Mucosa of stomach (tissue), 1 donor: ENCODE results near the gene CACNB2.

Experiments
- H3K27me3 ChIP-seq: one replicate; pipeline ENCODE4 v1.7.0; 2013; ENCODE audit warnings: mild to moderate bottlenecking, low read length; ENCODE audit not compliant: control insufficient read depth, insufficient read depth
- H3K36me3 ChIP-seq: one replicate; pipeline ENCODE4 v1.7.0; 2013; ENCODE audit warnings: low read length; ENCODE audit not compliant: control insufficient read depth, insufficient read depth
- H3K4me1 ChIP-seq: one replicate; pipeline ENCODE4 v1.7.0; 2013; ENCODE audit warnings: mild to moderate bottlenecking, low read length; ENCODE audit not compliant: control insufficient read depth, insufficient read depth
- H3K4me3 ChIP-seq: one replicate; pipeline ENCODE4 v1.7.0; 2013; ENCODE audit warnings: low read length
- H3K9ac ChIP-seq: one replicate; pipeline ENCODE4 v1.7.0; 2013; ENCODE audit warnings: mild to moderate bottlenecking, low read length, moderate library complexity
- H3K9me3 ChIP-seq: one replicate; pipeline ENCODE4 v1.7.0; 2013; ENCODE audit warnings: mild to moderate bottlenecking, low read length, moderate library complexity; ENCODE audit not compliant: control insufficient read depth
- donor health status: Pancreatic carcinoma.

The CACNB2 gene

GRCh38 chr10:18532881-18533535 lies 392.8 kb downstream of the CACNB2 start:
- no peak overlapping the region for H3K4me3 ChIP-seq
- no peaks in the 10 kb centered on the region for H3K4me1 ChIP-seq
- no peaks in the 10 kb centered on the region for H3K9me3 ChIP-seq
- H3K27me3 ChIP-seq: no peaks in the 10 kb centered on the region
- no peaks in the 10 kb centered on the region for H3K36me3 ChIP-seq
- H3K9ac ChIP-seq: no peak overlapping the region

- Histone ChIP-seq H3K36me3 (no peaks in the 10 kb centered on the region), H3K9me3 (no peaks in the 10 kb centered on the region), H3K4me1 (no peaks in the 10 kb centered on the region), H3K9ac (no peak overlapping the region), H3K4me3 (no peak overlapping the region), H3K27me3 (no peaks in the 10 kb centered on the region)
These were observed 393.7 kb downstream of the CACNB2 start for GRCh38 chr10:18533896-18534295.

- no peak overlapping the region for H3K4me3 ChIP-seq
- H3K9ac ChIP-seq: no peak overlapping the region
- H3K36me3 ChIP-seq: no peaks in the 10 kb centered on the region
- no peaks in the 10 kb centered on the region for H3K4me1 ChIP-seq
- no peaks in the 10 kb centered on the region for H3K9me3 ChIP-seq
- no peaks in the 10 kb centered on the region for H3K27me3 ChIP-seq
These were observed 399.1 kb downstream of the CACNB2 start for GRCh38 chr10:18539335-18539734.

- no peaks in the 10 kb centered on the region for H3K36me3 ChIP-seq
- H3K27me3 ChIP-seq: no peaks in the 10 kb centered on the region
- H3K4me3 ChIP-seq: no peak overlapping the region
- H3K4me1 ChIP-seq: no peaks in the 10 kb centered on the region
- H3K9ac ChIP-seq: no peak overlapping the region
- no peaks in the 10 kb centered on the region for H3K9me3 ChIP-seq
These were observed 400.0 kb downstream of the CACNB2 start for GRCh38 chr10:18540195-18540594.

GRCh38 chr10:18542832-18543231 lies 402.6 kb downstream of the CACNB2 start:
- Histone ChIP-seq H3K9ac (no peak overlapping the region), H3K27me3 (no peaks in the 10 kb centered on the region), H3K4me1 (no peaks in the 10 kb centered on the region), H3K9me3 (no peaks in the 10 kb centered on the region), H3K4me3 (no peak overlapping the region), H3K36me3 (no peaks in the 10 kb centered on the region)

GRCh38 chr10:18545621-18546305 lies 405.5 kb downstream of the CACNB2 start:
- Histone ChIP-seq H3K9ac (no peak overlapping the region), H3K4me1 (no peaks in the 10 kb centered on the region), H3K36me3 (no peaks in the 10 kb centered on the region), H3K4me3 (no peak overlapping the region), H3K27me3 (no peaks in the 10 kb centered on the region), H3K9me3 (no peaks in the 10 kb centered on the region)

GRCh38 chr10:18549105-18549504 lies 408.9 kb downstream of the CACNB2 start:
- Histone ChIP-seq H3K4me1 (no peaks in the 10 kb centered on the region), H3K9ac (no peak overlapping the region), H3K9me3 (no peaks in the 10 kb centered on the region), H3K4me3 (no peak overlapping the region), H3K36me3 (peaks cover 2% of the 10 kb centered on the region), H3K27me3 (no peaks in the 10 kb centered on the region)

- peaks cover 3% of the 10 kb centered on the region for H3K36me3 ChIP-seq
- H3K9me3 ChIP-seq: no peaks in the 10 kb centered on the region
- no peak overlapping the region for H3K9ac ChIP-seq
- H3K4me3 ChIP-seq: no peak overlapping the region
- no peaks in the 10 kb centered on the region for H3K4me1 ChIP-seq
- H3K27me3 ChIP-seq: no peaks in the 10 kb centered on the region
These were observed 411.2 kb downstream of the CACNB2 start for GRCh38 chr10:18551473-18551872.

GRCh38 chr10:18554479-18554878 lies 414.3 kb downstream of the CACNB2 start:
- no peaks in the 10 kb centered on the region for H3K9me3 ChIP-seq
- H3K9ac ChIP-seq: no peak overlapping the region
- H3K27me3 ChIP-seq: no peaks in the 10 kb centered on the region
- H3K36me3 ChIP-seq: peaks cover 9% of the 10 kb centered on the region
- no peaks in the 10 kb centered on the region for H3K4me1 ChIP-seq
- H3K4me3 ChIP-seq: no peak overlapping the region

GRCh38 chr10:18556522-18557147 lies 416.4 kb downstream of the CACNB2 start:
- Histone ChIP-seq H3K4me1 (no peaks in the 10 kb centered on the region), H3K9me3 (no peaks in the 10 kb centered on the region), H3K9ac (no peak overlapping the region), H3K36me3 (peaks cover 9% of the 10 kb centered on the region), H3K4me3 (no peak overlapping the region), H3K27me3 (no peaks in the 10 kb centered on the region)

- no peaks in the 10 kb centered on the region for H3K9me3 ChIP-seq
- peaks cover 9% of the 10 kb centered on the region for H3K36me3 ChIP-seq
- H3K27me3 ChIP-seq: no peaks in the 10 kb centered on the region
- H3K4me3 ChIP-seq: no peak overlapping the region
- no peaks in the 10 kb centered on the region for H3K4me1 ChIP-seq
- H3K9ac ChIP-seq: no peak overlapping the region
These were observed 417.7 kb downstream of the CACNB2 start for GRCh38 chr10:18557960-18558359.

- no peaks in the 10 kb centered on the region for H3K4me1 ChIP-seq
- H3K27me3 ChIP-seq: no peaks in the 10 kb centered on the region
- H3K9me3 ChIP-seq: no peaks in the 10 kb centered on the region
- H3K9ac ChIP-seq: no peak overlapping the region
- no peak overlapping the region for H3K4me3 ChIP-seq
- H3K36me3 ChIP-seq: peaks cover 2% of the 10 kb centered on the region
These were observed 421.8 kb downstream of the CACNB2 start for GRCh38 chr10:18561861-18562551.
